ENCODE data around the gene TESPA1. TPM values are rescaled to one million over a fixed set of nuclear protein-coding genes. Genes with fewer than 3 reads are reported as not detected.

The TESPA1 gene
- total and polyA plus RNA-seq, 9 of the 15 experiments (the other 6 are each of a cell fraction or from before 2014, with no cell fraction given) = 0.72 to 7.1 (median 2.4) TPM

GRCh38 chr12:54996205-54996604 is 11.6 kb upstream of the TESPA1 start:
- FAIRE-seq (no peak), DNase-seq (ENCODE audit: extremely low read depth in 1 of 4, low spot score in 3 of 4) (no peak), ATAC-seq (no peak)
- H3K4me1 ChIP-seq (replicated peaks in 1 of 2; ENCODE audit: control insufficient read depth in 2 of 2, insufficient read depth in 2 of 2, low read length in 2 of 2) = peaks cover 0 to 4% of the 10 kb centered on the region in 2 experiments; a peak in 1 of 5 replicates
- intact Hi-C loops (cut with micrococcal nuclease) (no loop called here), in situ Hi-C loops (cut with MboI) (loop anchor here (10.0 kb wide), 1 partner anchor 149 kb away; no protein-coding TSS in a partner anchor)
- no peak overlapping the region for H3K9ac ChIP-seq (ENCODE audit: insufficient read depth in 1 of 2, low read depth in 2 of 2, low read length in 2 of 2)
- BruUV-seq (replicated peaks) = no TSS peak
- no peaks in the 10 kb centered on the region for H4K20me1 ChIP-seq (replicated peaks; ENCODE audit: control insufficient read depth, insufficient read depth, low read length)
- H3K27me3 ChIP-seq (ENCODE audit: control insufficient read depth in 2 of 2, insufficient read depth in 2 of 2, low read length in 2 of 2) = peaks cover 8 to 9% of the 10 kb centered on the region in 2 experiments; a peak in 3 of 5 replicates
- no peak overlapping the region for H3K27ac ChIP-seq (ENCODE audit: extremely low read depth, low read depth, low read length)
- no peak overlapping the region for H2AFZ ChIP-seq (ENCODE audit: low read depth, low read length)
- no peak overlapping the region for H3K4me3 ChIP-seq
- no peaks in the 10 kb centered on the region for H3K36me3 ChIP-seq (ENCODE audit: control insufficient read depth, insufficient read depth, low read length)
- TF ChIP-seq, protein P1, sequence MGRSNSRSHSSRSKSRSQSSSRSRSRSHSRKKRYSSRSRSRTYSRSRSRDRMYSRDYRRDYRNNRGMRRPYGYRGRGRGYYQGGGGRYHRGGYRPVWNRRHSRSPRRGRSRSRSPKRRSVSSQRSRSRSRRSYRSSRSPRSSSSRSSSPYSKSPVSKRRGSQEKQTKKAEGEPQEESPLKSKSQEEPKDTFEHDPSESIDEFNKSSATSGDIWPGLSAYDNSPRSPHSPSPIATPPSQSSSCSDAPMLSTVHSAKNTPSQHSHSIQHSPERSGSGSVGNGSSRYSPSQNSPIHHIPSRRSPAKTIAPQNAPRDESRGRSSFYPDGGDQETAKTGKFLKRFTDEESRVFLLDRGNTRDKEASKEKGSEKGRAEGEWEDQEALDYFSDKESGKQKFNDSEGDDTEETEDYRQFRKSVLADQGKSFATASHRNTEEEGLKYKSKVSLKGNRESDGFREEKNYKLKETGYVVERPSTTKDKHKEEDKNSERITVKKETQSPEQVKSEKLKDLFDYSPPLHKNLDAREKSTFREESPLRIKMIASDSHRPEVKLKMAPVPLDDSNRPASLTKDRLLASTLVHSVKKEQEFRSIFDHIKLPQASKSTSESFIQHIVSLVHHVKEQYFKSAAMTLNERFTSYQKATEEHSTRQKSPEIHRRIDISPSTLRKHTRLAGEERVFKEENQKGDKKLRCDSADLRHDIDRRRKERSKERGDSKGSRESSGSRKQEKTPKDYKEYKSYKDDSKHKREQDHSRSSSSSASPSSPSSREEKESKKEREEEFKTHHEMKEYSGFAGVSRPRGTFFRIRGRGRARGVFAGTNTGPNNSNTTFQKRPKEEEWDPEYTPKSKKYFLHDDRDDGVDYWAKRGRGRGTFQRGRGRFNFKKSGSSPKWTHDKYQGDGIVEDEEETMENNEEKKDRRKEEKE (IDR thresholded peaks at IDR 0.05; ENCODE audit: borderline replicate concordance in 1 of 2, control insufficient read depth in 1 of 2, low read depth in 2 of 2, low read length in 1 of 2) = no peak
- TF ChIP-seq ZNF408 (CRISPR knock-in tag; IDR thresholded peaks at IDR 0.05; ENCODE audit: low read depth) (no peak), ZFP91 (CRISPR knock-in tag; IDR thresholded peaks at IDR 0.05) (no peak), GATA2 (CRISPR knock-in tag; IDR thresholded peaks at IDR 0.05) (no peak), MAFF (IDR thresholded peaks at IDR 0.05; ENCODE audit: low read length) (no peak), ZNF431 (CRISPR knock-in tag; IDR thresholded peaks at IDR 0.05) (no peak), NFE2 (IDR thresholded peaks at IDR 0.05; ENCODE audit: low read depth) (no peak), HNRNPK (IDR thresholded peaks at IDR 0.05; ENCODE audit: low read depth, low read length, poor library complexity, severe bottlenecking) (no peak), RBM34 (IDR thresholded peaks at IDR 0.05; ENCODE audit: borderline replicate concordance, insufficient read depth, low read length) (no peak)
- ChIA-PET POLR2A (interaction anchor here (0.9 kb wide), 1 partner anchor 32 kb away, joined by 3 read pairs; no protein-coding TSS in a partner anchor), CTCF (ENCODE audit: low intra/inter-chr PET ratio) (no interaction called here)
- H3K9me1 ChIP-seq (ENCODE audit: control insufficient read depth, insufficient read depth, low read length) = no peaks in the 10 kb centered on the region
- no peaks in the 10 kb centered on the region for H3K79me2 ChIP-seq (ENCODE audit: control insufficient read depth, insufficient read depth, low read length)
- H3K4me2 ChIP-seq (ENCODE audit: insufficient read depth, low read length) = no peak overlapping the region
- no peaks in the 10 kb centered on the region for H3K9me3 ChIP-seq (replicated peaks; ENCODE audit: control insufficient read depth, insufficient read depth, low read depth, low read length)
- WGBS (ENCODE audit: insufficient coverage, low coverage, missing lambda C conversion rate) = 1% methylated on average over 5 of the region's 5 CpGs
